ENCODE data around the gene SPIB. TPM values are rescaled to one million over a fixed set of nuclear protein-coding genes. Genes with fewer than 3 reads are reported as not detected.

The SPIB gene
- total RNA-seq (ENCODE audit: low replicate concordance): not detected in 2 replicates

DNA sequence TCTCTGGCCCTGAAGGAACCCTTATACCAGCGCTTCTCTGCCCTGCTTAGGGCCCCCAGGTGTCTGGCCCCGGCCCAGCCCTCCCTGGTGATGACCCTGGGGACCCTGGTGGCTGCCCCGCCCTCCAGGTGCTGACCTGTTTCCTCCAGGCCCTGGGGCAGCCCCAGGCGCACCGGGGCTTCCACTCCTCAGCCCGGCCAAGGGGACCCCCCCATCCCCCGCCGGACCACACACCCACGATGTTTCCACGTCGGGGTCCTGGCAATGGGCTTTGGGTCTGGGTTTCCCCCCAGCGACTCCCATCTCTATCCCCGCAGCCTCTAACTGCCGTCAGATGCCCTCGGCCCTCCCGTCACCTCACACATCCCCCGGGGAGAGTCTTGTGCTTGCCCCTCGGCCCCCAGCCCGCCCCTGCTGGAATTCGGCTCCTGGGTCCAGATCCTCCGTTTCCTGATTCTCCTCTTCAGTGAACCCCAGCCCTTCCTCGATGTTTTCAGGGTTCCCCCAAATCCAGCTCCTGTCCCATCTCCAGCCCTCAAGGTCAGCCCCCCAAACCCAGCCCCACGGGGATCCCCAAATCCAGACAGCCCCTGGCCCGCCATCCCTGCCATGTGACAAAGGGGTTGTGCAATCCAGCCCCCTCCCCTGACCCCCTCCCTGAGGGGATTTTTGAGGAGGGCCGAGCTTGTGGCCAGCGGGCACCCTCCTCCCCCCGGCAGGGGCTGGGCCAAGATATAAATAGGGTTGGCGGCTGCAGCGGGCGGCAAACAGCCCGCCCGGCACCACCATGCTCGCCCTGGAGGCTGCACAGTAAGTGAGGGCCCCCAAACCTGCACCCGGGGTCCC is at the start of gene SPIB:
Gene SPIB, plus strand, starts transcription at position 763 of the 846 bp plus-strand sequence. Its CDS starts 25 bp downstream, at position 788.
- TF ChIP-seq, protein P1, sequence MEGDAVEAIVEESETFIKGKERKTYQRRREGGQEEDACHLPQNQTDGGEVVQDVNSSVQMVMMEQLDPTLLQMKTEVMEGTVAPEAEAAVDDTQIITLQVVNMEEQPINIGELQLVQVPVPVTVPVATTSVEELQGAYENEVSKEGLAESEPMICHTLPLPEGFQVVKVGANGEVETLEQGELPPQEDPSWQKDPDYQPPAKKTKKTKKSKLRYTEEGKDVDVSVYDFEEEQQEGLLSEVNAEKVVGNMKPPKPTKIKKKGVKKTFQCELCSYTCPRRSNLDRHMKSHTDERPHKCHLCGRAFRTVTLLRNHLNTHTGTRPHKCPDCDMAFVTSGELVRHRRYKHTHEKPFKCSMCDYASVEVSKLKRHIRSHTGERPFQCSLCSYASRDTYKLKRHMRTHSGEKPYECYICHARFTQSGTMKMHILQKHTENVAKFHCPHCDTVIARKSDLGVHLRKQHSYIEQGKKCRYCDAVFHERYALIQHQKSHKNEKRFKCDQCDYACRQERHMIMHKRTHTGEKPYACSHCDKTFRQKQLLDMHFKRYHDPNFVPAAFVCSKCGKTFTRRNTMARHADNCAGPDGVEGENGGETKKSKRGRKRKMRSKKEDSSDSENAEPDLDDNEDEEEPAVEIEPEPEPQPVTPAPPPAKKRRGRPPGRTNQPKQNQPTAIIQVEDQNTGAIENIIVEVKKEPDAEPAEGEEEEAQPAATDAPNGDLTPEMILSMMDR (IDR thresholded peaks at IDR 0.05; ENCODE audit: insufficient read depth, low read length): no peak
- DNase-seq (ENCODE audit: low read depth): no peak

DNA sequence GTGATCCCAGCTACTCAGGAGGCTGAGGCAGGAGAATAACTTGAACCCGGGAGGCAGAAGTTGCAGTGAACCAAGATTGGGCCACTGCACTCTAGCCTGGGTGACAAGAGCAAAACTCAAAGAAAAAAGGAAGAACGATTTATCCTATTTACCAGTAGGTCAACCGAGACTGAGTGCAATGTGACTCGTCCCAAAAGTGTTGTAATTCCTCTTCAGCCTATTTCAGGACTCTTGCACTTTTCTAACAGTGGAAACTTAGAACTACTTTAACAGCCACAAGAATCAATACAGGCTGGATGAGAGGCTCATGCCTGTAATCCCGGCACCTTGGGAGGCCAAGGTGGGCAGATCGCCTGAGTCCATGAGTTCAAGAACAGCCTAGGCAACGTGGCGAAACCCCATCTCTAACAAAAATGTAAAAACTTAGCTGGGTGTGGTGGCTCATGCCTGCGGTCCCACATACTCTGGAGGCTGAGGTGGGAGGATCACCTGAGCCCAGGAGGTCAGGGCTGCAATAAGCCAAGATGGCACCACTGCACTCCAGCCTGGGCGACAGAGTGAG is 46.7 kb upstream of the SPIB start:
- TF ChIP-seq, protein P1 (IDR thresholded peaks at IDR 0.05; ENCODE audit: insufficient read depth, low read length): no peak
- H3K4me3 ChIP-seq (ENCODE audit: low read depth, low read length): no peak overlapping the region
- DNase-seq (ENCODE audit: low read depth): no peak

More for the DNA sequence above, at the start of gene SPIB:
- no peak within 1 kb of the TSS for H3K4me3 ChIP-seq (ENCODE audit: low read depth, low read length)

DNA sequence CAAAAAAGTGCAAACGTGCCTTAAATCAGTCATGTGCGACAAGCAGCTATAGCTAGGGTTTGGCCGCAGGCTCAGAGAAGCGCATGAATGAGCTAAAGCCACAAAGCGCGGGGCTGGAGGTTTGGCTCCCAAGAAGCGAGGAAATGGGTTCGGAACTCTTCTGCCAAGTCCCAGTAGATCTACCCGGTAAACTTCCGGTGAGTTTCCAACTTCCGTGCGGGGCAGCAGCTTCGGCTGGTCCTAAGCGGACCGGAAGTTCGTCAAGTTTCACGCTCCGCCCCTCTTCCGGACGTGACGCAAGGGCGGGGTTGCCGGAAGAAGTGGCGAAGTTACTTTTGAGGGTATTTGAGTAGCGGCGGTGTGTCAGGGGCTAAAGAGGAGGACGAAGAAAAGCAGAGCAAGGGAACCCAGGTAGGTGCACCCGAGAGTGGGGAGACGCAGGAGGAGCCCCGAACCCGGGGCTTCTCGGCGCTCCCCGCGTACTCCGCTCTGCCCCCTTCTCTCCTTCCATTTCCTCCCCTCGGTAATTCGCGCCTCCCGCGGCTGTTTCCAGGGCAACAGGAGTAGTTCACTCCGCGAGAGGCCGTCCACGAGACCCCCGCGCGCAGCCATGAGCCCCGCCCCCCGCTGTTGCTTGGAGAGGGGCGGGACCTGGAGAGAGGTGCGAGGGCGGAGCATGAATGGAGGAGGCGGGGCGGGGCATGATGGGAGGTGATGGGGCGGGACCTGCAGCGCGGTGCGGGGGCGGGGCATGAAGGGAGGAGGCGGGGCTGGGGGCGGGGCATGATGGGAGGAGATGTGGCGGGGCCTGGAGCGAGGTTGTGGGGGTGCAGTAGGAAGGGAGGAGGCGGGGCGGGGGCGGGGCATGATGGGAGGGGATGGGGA is 42.3 kb upstream of the SPIB start, which contains the start of gene NR1H2:
Gene NR1H2, plus strand, starts transcription at position 292 of the 885 bp plus-strand sequence. CDS start 1,149 bp downstream, outside the sequence.
- DNase-seq (ENCODE audit: low read depth): peak; percentile 99
- H3K4me3 ChIP-seq (ENCODE audit: low read depth, low read length): peak within 1 kb of the TSS; percentile 91
- TF ChIP-seq, protein P1 (IDR thresholded peaks at IDR 0.05; ENCODE audit: insufficient read depth, low read length): no peak

DNA sequence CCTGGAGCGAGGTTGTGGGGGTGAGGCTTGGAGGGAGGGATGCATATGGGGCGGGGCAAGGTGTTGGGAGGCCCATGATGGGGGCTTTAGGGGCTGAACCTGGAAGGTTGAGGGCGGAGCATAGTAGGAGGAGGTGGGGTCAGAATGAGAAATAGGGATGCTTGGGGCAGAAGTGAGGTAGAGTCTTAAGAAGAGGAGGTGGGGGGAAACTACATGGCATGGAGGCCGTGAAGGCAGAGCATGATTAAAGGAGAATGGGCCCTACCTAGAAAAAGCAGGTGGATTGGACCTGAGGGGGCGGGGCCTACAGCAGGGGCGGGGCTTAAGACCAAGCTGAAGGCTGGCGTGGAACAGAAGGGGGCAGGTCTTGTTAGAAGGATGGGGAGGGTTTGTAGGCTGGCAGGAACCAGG is 41.7 kb upstream of the SPIB start:
- no peak for DNase-seq (ENCODE audit: low read depth)
- TF ChIP-seq, protein P1 (IDR thresholded peaks at IDR 0.05; ENCODE audit: insufficient read depth, low read length): no peak
- peak overlapping the region; percentile 55 for H3K4me3 ChIP-seq (ENCODE audit: low read depth, low read length)

DNA sequence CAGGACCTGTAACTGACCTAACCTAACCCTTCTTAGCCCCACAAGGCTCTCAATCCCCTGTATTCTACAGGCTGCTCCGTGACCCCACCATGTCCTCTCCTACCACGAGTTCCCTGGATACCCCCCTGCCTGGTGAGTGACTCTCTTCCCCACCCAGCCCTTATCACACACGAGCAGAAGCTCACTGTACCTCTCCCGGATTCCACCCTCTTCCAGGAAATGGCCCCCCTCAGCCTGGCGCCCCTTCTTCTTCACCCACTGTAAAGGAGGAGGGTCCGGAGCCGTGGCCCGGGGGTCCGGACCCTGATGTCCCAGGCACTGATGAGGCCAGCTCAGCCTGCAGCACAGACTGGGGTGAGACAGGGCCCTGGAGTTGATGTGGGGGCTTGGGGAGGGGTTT is 41.2 kb upstream of the SPIB start:
- TF ChIP-seq, protein P1 (IDR thresholded peaks at IDR 0.05; ENCODE audit: insufficient read depth, low read length): no peak
- H3K4me3 ChIP-seq (ENCODE audit: low read depth, low read length): no peak overlapping the region
- no peak for DNase-seq (ENCODE audit: low read depth)

DNA sequence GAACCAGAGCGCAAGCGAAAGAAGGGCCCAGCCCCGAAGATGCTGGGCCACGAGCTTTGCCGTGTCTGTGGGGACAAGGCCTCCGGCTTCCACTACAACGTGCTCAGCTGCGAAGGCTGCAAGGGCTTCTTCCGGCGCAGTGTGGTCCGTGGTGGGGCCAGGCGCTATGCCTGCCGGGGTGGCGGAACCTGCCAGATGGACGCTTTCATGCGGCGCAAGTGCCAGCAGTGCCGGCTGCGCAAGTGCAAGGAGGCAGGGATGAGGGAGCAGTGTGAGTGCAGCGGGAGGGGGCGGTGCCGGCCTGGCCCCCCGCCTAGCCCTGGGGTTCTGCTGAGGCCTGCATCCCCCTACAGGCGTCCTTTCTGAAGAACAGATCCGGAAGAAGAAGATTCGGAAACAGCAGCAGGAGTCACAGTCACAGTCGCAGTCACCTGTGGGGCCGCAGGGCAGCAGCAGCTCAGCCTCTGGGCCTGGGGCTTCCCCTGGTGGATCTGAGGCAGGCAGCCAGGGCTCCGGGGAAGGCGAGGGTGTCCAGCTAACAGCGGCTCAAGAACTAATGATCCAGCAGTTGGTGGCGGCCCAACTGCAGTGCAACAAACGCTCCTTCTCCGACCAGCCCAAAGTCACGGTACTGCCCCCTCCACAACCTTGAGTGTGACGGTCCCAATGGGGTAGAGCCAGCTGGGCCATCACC is 40.4 kb upstream of the SPIB start:
- TF ChIP-seq, protein P1 (IDR thresholded peaks at IDR 0.05; ENCODE audit: insufficient read depth, low read length): no peak
- no peak for DNase-seq (ENCODE audit: low read depth)
- H3K4me3 ChIP-seq (ENCODE audit: low read depth, low read length): no peak overlapping the region

Data from fibroblast of the aortic adventitia (primary cell).